K562 (cell line): ENCODE data around the gene NME2. TPM values are rescaled to one million over a fixed set of nuclear protein-coding genes. Genes with fewer than 3 reads are reported as not detected.
A peak's percentile ranks its signal among the peaks of the same experiment; 100 is the strongest.

Source experiments
- ATAC-seq: fragments of 200-7000 bp; cut with Tn5 transposase; 3 replicates; pipeline ENCODE4 v1.9.1; 2020; ENCODE audit warnings: moderate library complexity
- BruUV-seq: library from RNA; stranded (reverse); fragments of 400-500 nt; replicated peaks from 2 replicates; lab custom pipeline; 2021; lab: Mats Ljungman, UMichigan
- CTCF ChIA-PET: fragments of 300-600 bp; formaldehyde crosslinking; extraction: SDS; loops from one replicate; lab custom pipeline; 2021; ENCODE audit warnings: low intra/inter-chr PET ratio; lab: Yijun Ruan, JAX
- POLR2A ChIA-PET: fragments of 300-600, 350-650 bp; sonication (Branson Sonifier 250); formaldehyde crosslinking; extraction: SDS; loops from one replicate; lab custom pipeline; 2021; ENCODE audit warnings: antibody characterized with exemption, inconsistent platforms; lab: Yijun Ruan, JAX
- DNase-seq, 4 experiments: peaks; one replicate each; pipeline versions ENCODE4 v3.0.0 to v3.0.0-alpha.2; 2011 to 2018; ENCODE audit warnings: low spot score in 3 of 4, mixed read lengths in 3 of 4; ENCODE audit errors: extremely low read depth in 1 of 4
- FAIRE-seq: peaks from 2 replicates; lab custom pipeline; 2011; peaks lifted over from hg19 to GRCh38; lab: Jason Lieb, UNC
- H2AFZ ChIP-seq: 2 replicates; pipeline ENCODE4 v1.6.0; 2011; ENCODE audit warnings: low read depth, low read length, control low read depth, inconsistent platforms
- H3K27ac ChIP-seq: fragments of 200-600 bp; 3 replicates; pipeline ENCODE4 v1.8.0; 2011; ENCODE audit warnings: low read depth, mild to moderate bottlenecking, control low read depth, inconsistent platforms, low read length, moderate library complexity, mixed read lengths; ENCODE audit errors: extremely low read depth
- H3K27me3 ChIP-seq, 2 experiments: fragments of 300-600 bp in 1 of 2; 2 replicates in 1 of 2; 3 replicates in 1 of 2; pipeline versions ENCODE4 v1.6.0 to v1.8.0; 2011; ENCODE audit warnings: inconsistent platforms in 2 of 2, low read length in 2 of 2, mild to moderate bottlenecking in 1 of 2, mixed read lengths in 1 of 2, moderate library complexity in 1 of 2; ENCODE audit not compliant: control insufficient read depth in 2 of 2, insufficient read depth in 2 of 2
- H3K36me3 ChIP-seq: fragments of 300-600 bp; 3 replicates; pipeline ENCODE4 v1.8.0; 2011; ENCODE audit warnings: mild to moderate bottlenecking, low read length, inconsistent platforms; ENCODE audit not compliant: control insufficient read depth, insufficient read depth
- H3K4me1 ChIP-seq, 2 experiments: fragments of 200-600 bp in 1 of 2; replicated peaks in 1 of 2; 2 replicates in 1 of 2; 3 replicates in 1 of 2; pipeline versions ENCODE4 v1.5.1 to v1.8.0; 2011; ENCODE audit warnings: inconsistent platforms in 2 of 2, low read length in 2 of 2, mild to moderate bottlenecking in 1 of 2, mixed read lengths in 1 of 2, moderate library complexity in 1 of 2; ENCODE audit not compliant: control insufficient read depth in 2 of 2, insufficient read depth in 2 of 2
- H3K4me2 ChIP-seq: 2 replicates; pipeline ENCODE4 v1.6.1; 2011; ENCODE audit warnings: low read length, control low read depth, inconsistent platforms, mixed read lengths; ENCODE audit not compliant: insufficient read depth
- H3K4me3 ChIP-seq: fragments of 200-600 bp; sonication (generic), shearing (Covaris generic); 2 replicates; pipeline ENCODE4 v1.5.1; 2016; ENCODE audit warnings: control low read depth, inconsistent platforms
- H3K79me2 ChIP-seq: fragments of 200-600 bp; 3 replicates; pipeline ENCODE4 v1.8.0; 2011; ENCODE audit warnings: low read length, inconsistent platforms; ENCODE audit not compliant: control insufficient read depth, insufficient read depth
- H3K9ac ChIP-seq, 2 experiments: 2 replicates each; pipeline versions ENCODE4 v1.6.0 to v1.6.1; 2011; ENCODE audit warnings: low read depth in 2 of 2, low read length in 2 of 2, control low read depth in 1 of 2, inconsistent platforms in 1 of 2, mild to moderate bottlenecking in 1 of 2, mixed read lengths in 1 of 2; ENCODE audit not compliant: insufficient read depth in 1 of 2
- H3K9me1 ChIP-seq: one replicate; pipeline ENCODE4 v1.6.0; 2011; ENCODE audit warnings: inconsistent platforms, mild to moderate bottlenecking, low read length, moderate library complexity; ENCODE audit not compliant: control insufficient read depth, insufficient read depth
- H3K9me3 ChIP-seq: replicated peaks from 2 replicates; pipeline ENCODE4 v1.5.1; 2011; ENCODE audit warnings: low read depth, low read length, inconsistent platforms; ENCODE audit not compliant: control insufficient read depth, insufficient read depth
- H4K20me1 ChIP-seq: replicated peaks from 2 replicates; pipeline ENCODE4 v1.6.1; 2011; ENCODE audit warnings: low read length, inconsistent platforms, mixed read lengths; ENCODE audit not compliant: control insufficient read depth, insufficient read depth
- BHLHE40 ChIP-seq: IDR thresholded peaks from 2 replicates; pipeline ENCODE4 v1.6.1; 2011; ENCODE audit warnings: low read length, improper control_type of control experiment
- CCAR2 ChIP-seq: fragments of 200-400 bp; formaldehyde crosslinking; IDR thresholded peaks from 2 replicates; pipeline ENCODE4 v1.6.1; 2017; ENCODE audit warnings: mild to moderate bottlenecking, low read depth, low read length
- CEBPZ ChIP-seq: fragments of 150-350 bp; IDR thresholded peaks from 2 replicates; pipeline ENCODE4 v1.6.1; 2014; ENCODE audit warnings: low read depth, mild to moderate bottlenecking, low read length, borderline replicate concordance
- FOXA3 ChIP-seq, 2 experiments: fragments of 450-650 bp in 1 of 2; sonication (generic) in 1 of 2; formaldehyde crosslinking; IDR thresholded peaks in 1 of 2; conservative IDR thresholded peaks in 1 of 2; 2 replicates each; pipeline versions ENCODE4 v1.4.0 to v1.8.0; 2020 to 2022; ENCODE audit warnings: mild to moderate bottlenecking in 2 of 2, missing genetic modification reagents in 1 of 2
- HBP1 ChIP-seq: fragments of 450-650 bp; formaldehyde crosslinking; IDR thresholded peaks from 2 replicates; pipeline ENCODE4 v1.4.0; 2022; ENCODE audit warnings: missing genetic modification characterization
- HCFC1 ChIP-seq: IDR thresholded peaks from 2 replicates; pipeline ENCODE4 v1.6.1; 2012; ENCODE audit warnings: low read depth, low read length, improper control_type of control experiment
- MNT ChIP-seq, 2 experiments: fragments of 450-650 bp; conservative IDR thresholded peaks; 2 replicates each; pipeline ENCODE4 v1.6.1; 2017; ENCODE audit warnings: mild to moderate bottlenecking in 2 of 2, moderate library complexity in 2 of 2
- SNRNP70 ChIP-seq: fragments of 200-400 bp; formaldehyde crosslinking; optimal IDR thresholded peaks from 2 replicates; pipeline ENCODE3; 2017; ENCODE audit warnings: low read depth, low read length
- ZBTB49 ChIP-seq: sonication (generic); formaldehyde crosslinking; IDR thresholded peaks from 2 replicates; pipeline ENCODE4 v1.8.0; 2022; ENCODE audit warnings: missing genetic modification reagents, mild to moderate bottlenecking, borderline replicate concordance
- ZNF224 ChIP-seq: sonication (generic); formaldehyde crosslinking; IDR thresholded peaks from 2 replicates; pipeline ENCODE4 v1.8.0; 2022; ENCODE audit warnings: mild to moderate bottlenecking, missing genetic modification reagents
- WGBS: fragments of 100-300 bp; shearing (Covaris generic); methylation state at CpG from one replicate; pipeline ENCODE4 v1.1.6; 2016; ENCODE audit warnings: low coverage, mixed read lengths; ENCODE audit not compliant: insufficient coverage; ENCODE audit errors: missing lambda C conversion rate; 5-methylcytosine and 5-hydroxymethylcytosine counted together
- in situ Hi-C: fragments of 300-500 bp; cut with MboI; formaldehyde crosslinking; loops from 4 replicates; pipeline ENCODE4 v1.15.0; 2018; ENCODE audit warnings: inconsistent platforms, mixed read lengths
- intact Hi-C: fragments of 100-400 bp; cut with micrococcal nuclease; formaldehyde crosslinking; loops from 2 replicates; pipeline ENCODE4 v1.14.2; 2022
- polyA plus RNA-seq, 8 experiments: library from polyadenylated mRNA; depleted of rRNA in 4 of 8; stranded (reverse) in 5 of 8; unstranded in 3 of 8; fragments of >200 nt; fragmentation: Nextera tagmentation in 2 of 8; fragmentation: Illumina TruSeq in 1 of 8; extraction: Ambion mirVana in 2 of 8; extraction: Trizol in 1 of 8; gene quantifications; 2 replicates each; pipeline versions ENCODE4 v1.2.1 to v1.2.3, GENCODE V29; 2011 to 2014; ENCODE audit warnings: inconsistent platforms in 1 of 8, missing spikeins in 1 of 8
- total RNA-seq, 7 experiments: library from RNA; depleted of rRNA in 6 of 7; stranded (reverse); fragments of >200 nt in 6 of 7; fragmentation: Illumina TruSeq in 2 of 7; extraction: Trizol in 2 of 7; gene quantifications; 2 replicates each; pipeline versions ENCODE4 v1.2.1 to v1.2.3, GENCODE V29; 2011 to 2021; ENCODE audit warnings: low replicate concordance in 1 of 7

NME2 gene
- total and polyA plus RNA-seq, 9 of the 15 experiments (the other 6 are each of a cell fraction or from before 2014, with no cell fraction given): 684 to 1,202 (median 924) TPM

- Histone ChIP-seq H3K9me3 (no peaks in the 10 kb centered on the region), H3K27me3 (no peaks in the 10 kb centered on the region), H4K20me1 (peaks cover 21% of the 10 kb centered on the region; the same call in 1 of the 2 replicates), H3K79me2 (peaks cover 73% of the 10 kb centered on the region), H3K4me2 (peak overlapping the region; percentile 88), H2AFZ (no peak overlapping the region), H3K36me3 (peaks cover 14% of the 10 kb centered on the region; the same call in 2 of the 3 replicates), H3K4me1 (peaks cover 12 to 25% of the 10 kb centered on the region in 2 experiments), H3K9me1 (no peaks in the 10 kb centered on the region), H3K27ac (no peak overlapping the region; the same call in 1 of the 3 replicates), H3K4me3 (peak overlapping the region; percentile 97; the same call in 1 of the 2 replicates), H3K9ac (peak overlapping the region; percentile 46 to 84; a peak in 3 of 4 replicates)
- WGBS: 15% methylated on average over 14 of the region's 14 CpGs
- intact Hi-C loops: no loop called here
- ATAC-seq (no peak), DNase-seq (peak in 1 of 4 experiments; percentile 44), FAIRE-seq (peak; percentile 15)
- no TSS peak for BruUV-seq
- in situ Hi-C loops: no loop called here
- ChIA-PET CTCF (interaction anchor here (2.2 kb wide), 1 partner anchor 34 kb away, joined by 14 read pairs; the partner anchor contains the start of gene NME1), POLR2A (interaction anchor here (0.8 to 1.1 kb wide), 4 partner anchors 9 to 266 kb away, joined by 3 to 8 read pairs (median 4); no protein-coding TSS in a partner anchor)
- TF ChIP-seq ZBTB49 (CRISPR knock-in tag) (no peak), HCFC1 (no peak), SNRNP70 (no peak), CEBPZ (no peak), MNT (conservative IDR thresholded peaks at IDR 0.05) (peak; percentile 81 to 84), ZNF224 (CRISPR knock-in tag) (no peak), BHLHE40 (peak; percentile 88), CCAR2 (no peak), FOXA3 (CRISPR knock-in tag; conservative IDR thresholded peaks at IDR 0.05 in 1 of 2, IDR thresholded peaks at IDR 0.05 in 1 of 2) (no peak), HBP1 (CRISPR knock-in tag) (no peak)
Measured at GRCh38 chr17:51118330-51119195, 47.6 kb upstream of the NME2 start.
